ENCODE data around the gene TMEM158.

- TF ChIP-seq CTCF (IDR thresholded peaks at IDR 0.05) (no peak), REST (IDR thresholded peaks at IDR 0.05; ENCODE audit: insufficient read depth in 1 of 2, low read depth in 2 of 2, low read length in 1 of 2) (no peak), POLR2AphosphoS5 (IDR thresholded peaks at IDR 0.05; ENCODE audit: low read depth, low read length) (no peak), SIN3A (IDR thresholded peaks at IDR 0.05; ENCODE audit: borderline replicate concordance, insufficient read depth, low read depth, low read length) (no peak)
These were observed 42.2 kb downstream of the TMEM158 start for GRCh38 chr3:45183872-45184262.

Data from Panc1 (cell line).